Spinal cord (tissue), 10 donors: ENCODE measurements around the gene AGL. TPM values are rescaled to one million over a fixed set of nuclear protein-coding genes. Genes with fewer than 3 reads are reported as not detected.
"Not testable (repeated sequence)": the region's sequence is repeated elsewhere in the genome, so short reads cannot be mapped to it uniquely, and the experiment has no call there.

ENCODE experiments used
- DNase-seq, 6 donors: peaks; one replicate each; pipeline versions ENCODE4 v3.0.0 to v3.0.0-alpha.2; 2013 to 2015; ENCODE audit warnings: low spot score in 6 of 6, low read depth in 4 of 6
- H3K27ac ChIP-seq: one replicate; pipeline ENCODE4 v1.5.1; 2013; ENCODE audit warnings: low read depth, low read length, control low read depth
- H3K27me3 ChIP-seq: one replicate; pipeline ENCODE4 v1.6.1; 2013; ENCODE audit warnings: low read length; ENCODE audit not compliant: control insufficient read depth, insufficient read depth
- H3K36me3 ChIP-seq: one replicate; pipeline ENCODE4 v1.6.1; 2013; ENCODE audit warnings: low read length; ENCODE audit not compliant: control insufficient read depth, insufficient read depth
- H3K4me1 ChIP-seq: one replicate; pipeline ENCODE4 v1.6.1; 2013; ENCODE audit warnings: low read length; ENCODE audit not compliant: control insufficient read depth, insufficient read depth
- H3K4me3 ChIP-seq: one replicate; pipeline ENCODE4 v1.5.1; 2013; ENCODE audit warnings: low read depth, low read length, control low read depth
- H3K9me3 ChIP-seq: one replicate; pipeline ENCODE4 v1.6.1; 2013; ENCODE audit warnings: low read length; ENCODE audit not compliant: control insufficient read depth, insufficient read depth
- WGBS: methylation state at CpG from one replicate; pipeline ENCODE4 v1.1.5; 2013; ENCODE audit warnings: missing lambda C conversion rate; ENCODE audit not compliant: insufficient coverage; 5-methylcytosine and 5-hydroxymethylcytosine counted together
- polyA plus RNA-seq, 2 donors: library from polyadenylated mRNA; unstranded; fragments of 120-200 nt; gene quantifications; one replicate each; pipeline ENCODE4 v1.2.1, GENCODE V29; 2013; ENCODE audit not compliant: insufficient read length in 2 of 2
- small RNA-seq: library from RNA; depleted of rRNA; stranded (forward); fragments of <200 nt; gene quantifications from one replicate; pipeline ENCODE3, GENCODE V24; 2014; ENCODE audit warnings: low replicate concordance
- total RNA-seq, 2 donors: library from RNA; depleted of rRNA in 1 of 2; stranded (reverse); fragments of 120-200 nt in 1 of 2; fragments of >200 nt in 1 of 2; gene quantifications; one replicate each; pipeline versions ENCODE4 v1.2.3 to v1.2.4, GENCODE V29; 2013 to 2014
- donor health status: healthy.

AGL gene
- total and polyA plus RNA-seq, 4 donors: 16.5 to 42.1 (median 22.8) TPM

DNA sequence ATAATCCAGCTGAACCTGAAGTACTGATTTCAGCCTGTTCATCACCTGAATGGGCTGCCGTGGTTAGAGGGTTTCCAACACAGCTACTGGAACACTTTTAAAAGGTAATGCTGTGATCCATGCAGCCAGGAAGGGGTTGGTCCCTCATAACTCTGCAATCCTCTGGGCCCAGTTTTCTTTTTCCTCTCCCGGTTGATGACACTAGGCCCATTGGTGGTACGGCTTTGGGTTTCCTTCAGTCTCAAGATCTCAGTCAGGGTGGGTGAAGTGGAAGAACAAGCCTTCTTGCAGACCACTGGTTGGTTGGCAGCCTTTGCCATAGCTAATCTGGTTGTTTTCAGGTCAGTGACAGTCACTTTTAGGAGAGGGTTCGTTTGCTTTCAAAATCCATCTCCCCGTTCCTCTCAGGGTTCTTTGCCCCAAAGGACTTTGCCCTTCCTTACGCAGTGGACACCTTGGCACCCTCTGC, 119.1 kb downstream of the AGL start:
- no peaks in the 10 kb centered on the region for H3K36me3 ChIP-seq
- H3K4me3 ChIP-seq: peak overlapping the region; percentile 80
- H3K9me3 ChIP-seq: no peaks in the 10 kb centered on the region
- H3K27me3 ChIP-seq: no peaks in the 10 kb centered on the region
- 25% methylated on average over 6 of the region's 6 CpGs for WGBS
- H3K27ac ChIP-seq: peak overlapping the region; percentile 64
- DNase-seq: peak in 2 of 6 donors; percentile 12 to 15
- H3K4me1 ChIP-seq: peaks cover 4% of the 10 kb centered on the region

DNA sequence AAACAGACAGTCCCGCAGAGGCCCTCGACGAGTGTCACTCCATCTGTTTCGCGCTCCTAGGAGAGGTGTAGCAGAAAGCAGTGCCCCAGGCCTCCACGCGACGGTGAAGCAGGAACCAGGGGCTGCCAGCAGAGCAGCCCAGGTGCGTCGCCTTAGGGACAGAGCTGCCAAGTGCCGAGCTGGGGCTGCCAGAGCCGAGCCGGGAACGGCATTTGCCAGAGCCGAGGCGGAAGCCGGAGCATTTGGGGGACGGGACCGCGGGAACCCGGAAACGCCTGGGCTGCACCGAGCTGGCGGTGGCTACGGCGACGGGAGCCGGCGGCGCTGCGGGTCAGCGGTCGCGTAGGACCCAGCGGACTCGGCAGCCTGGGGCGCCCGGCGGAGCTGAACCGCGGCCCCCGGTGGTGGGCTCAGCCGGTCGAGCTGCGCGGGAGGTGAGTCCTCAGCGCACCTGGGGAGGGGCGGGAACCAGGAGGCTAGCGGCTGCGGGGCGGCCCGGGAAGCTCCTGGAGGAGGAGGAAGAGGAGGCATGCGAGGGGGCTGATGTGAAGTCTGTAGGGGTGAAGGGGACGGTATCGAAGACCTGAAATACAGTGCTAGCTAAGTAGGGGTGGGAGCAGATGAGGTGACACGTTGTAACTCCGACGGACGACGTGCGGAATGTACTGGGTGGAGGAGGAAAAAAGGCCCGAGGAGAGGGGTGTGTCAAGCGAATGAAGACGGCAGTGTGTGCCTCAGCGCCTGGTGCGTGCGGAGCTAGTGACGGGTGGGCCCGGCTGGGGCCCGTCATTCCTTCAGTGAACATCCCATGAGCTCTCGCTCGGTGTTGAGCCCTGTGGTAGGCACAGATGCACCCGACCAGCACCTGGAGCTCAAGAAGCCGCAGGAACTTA, 119.8 kb downstream of the AGL start, which contains the start of gene SLC35A3:
Gene SLC35A3 (plus strand): TSS at position 268 of the 893 bp plus-strand sequence. CDS start 23,559 bp downstream, outside the sequence.
- Histone ChIP-seq H3K27me3 (no peaks in the 10 kb centered on the region), H3K4me1 (peaks cover 4% of the 10 kb centered on the region), H3K9me3 (no peaks in the 10 kb centered on the region), H3K36me3 (peaks cover 2% of the 10 kb centered on the region), H3K4me3 (peak within 1 kb of the TSS; percentile 80), H3K27ac (peak within 1 kb of the TSS; percentile 64)
- WGBS: under 1% methylated on average over 74 of the region's 74 CpGs
- DNase-seq: peak; percentile 44 to 89 (median 60)

DNA sequence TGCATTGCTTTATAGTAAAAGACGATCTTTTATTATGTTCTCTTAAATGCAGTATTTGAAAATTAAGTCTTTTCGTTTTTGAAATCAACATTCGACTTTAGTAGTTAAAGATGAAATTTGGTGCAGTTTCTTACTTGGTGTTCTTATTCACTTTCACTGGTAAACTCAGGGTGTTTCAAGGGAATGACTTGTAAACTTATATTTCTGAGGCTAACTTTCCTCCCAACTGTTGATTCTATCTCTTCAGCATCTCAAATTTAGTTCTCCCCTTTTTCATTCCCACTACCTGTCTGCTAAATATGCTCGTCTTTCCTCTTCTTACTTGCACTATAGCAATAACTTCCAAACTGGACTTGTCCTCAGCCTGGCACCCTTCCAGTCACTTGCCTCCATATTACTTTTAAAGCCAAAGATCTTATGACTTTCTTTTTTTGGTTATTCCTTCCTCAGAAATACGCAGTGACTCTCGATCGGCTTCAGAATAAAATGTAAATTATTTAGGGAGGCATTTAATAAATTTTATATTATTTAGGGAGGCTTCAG, 120.6 kb downstream of the AGL start:
- Histone ChIP-seq H3K27me3 (no peaks in the 10 kb centered on the region), H3K4me3 (peak overlapping the region; percentile 80), H3K9me3 (no peaks in the 10 kb centered on the region), H3K27ac (peak overlapping the region; percentile 19), H3K36me3 (peaks cover 7% of the 10 kb centered on the region), H3K4me1 (peaks cover 4% of the 10 kb centered on the region)
- peak in 3 of 6 donors; percentile 0 to 6 (median 1) for DNase-seq
- WGBS: 27% methylated on average over 1 of the region's 7 CpGs

DNA sequence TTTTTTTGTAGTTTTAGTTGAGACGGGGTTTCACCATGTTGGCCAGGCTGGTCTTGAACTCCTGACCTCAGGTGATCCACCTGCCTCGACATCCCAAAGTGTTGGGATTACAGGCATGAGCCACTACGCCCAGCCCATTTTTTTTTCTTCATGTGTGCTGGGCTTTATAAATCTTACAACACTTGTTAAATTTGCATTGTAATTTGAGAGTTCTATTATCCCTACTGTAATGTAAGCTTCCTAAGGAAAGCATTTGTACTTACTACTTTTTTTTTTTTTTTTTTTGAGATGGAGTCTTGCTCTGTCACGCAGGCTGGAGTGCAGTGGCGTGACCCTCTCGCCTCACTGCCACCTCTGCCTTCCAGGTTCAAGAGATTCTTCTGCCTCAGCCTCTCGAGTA, 121.9 kb downstream of the AGL start:
- H3K4me3 ChIP-seq, H3K4me1 ChIP-seq, H3K9me3 ChIP-seq, H3K36me3 ChIP-seq, DNase-seq, H3K27me3 ChIP-seq, H3K27ac ChIP-seq: not testable (repeated sequence)
- no CpG with 5 or more reads among the region's 7 CpGs for WGBS

Small RNAs within 50 kb of the gene (small RNA-seq; reads per million reads assigned to genes)
- not detected for gene AC096949.1

Other genes with a start within 250 kb of the AGL start
- 10 to 100 TPM; 12.1 to 42.5 TPM for gene PALMD, start 204.2 kb upstream of the AGL start, total RNA-seq
- gene PALMD, start 204.2 kb upstream of the AGL start, polyA plus RNA-seq: 10 to 100 TPM; 13.7 to 15.3 TPM
- gene FRRS1, start 83.7 kb upstream of the AGL start, total RNA-seq: 10 to 100 TPM in 1 of 2 donors, 1 to 10 TPM in 1; 8.7 to 10.8 TPM
- 1 to 10 TPM; 1.9 to 3.7 TPM for gene FRRS1, start 83.7 kb upstream of the AGL start, polyA plus RNA-seq
- gene SLC35A3, start 119.6 kb downstream of the AGL start, total RNA-seq: 10 to 100 TPM; 21.5 to 35.2 TPM
- 10 to 100 TPM; 21.6 to 22.6 TPM for gene SLC35A3, start 119.6 kb downstream of the AGL start, polyA plus RNA-seq